CD4-positive, alpha-beta T cell treated with Interleukin-15 for 1 hour (primary cell): ENCODE results near the gene DSTN.

Experiments
- DNase-seq: peaks from one replicate; pipeline ENCODE4 v3.0.0-alpha.2; 2020

Gene DSTN

DNA sequence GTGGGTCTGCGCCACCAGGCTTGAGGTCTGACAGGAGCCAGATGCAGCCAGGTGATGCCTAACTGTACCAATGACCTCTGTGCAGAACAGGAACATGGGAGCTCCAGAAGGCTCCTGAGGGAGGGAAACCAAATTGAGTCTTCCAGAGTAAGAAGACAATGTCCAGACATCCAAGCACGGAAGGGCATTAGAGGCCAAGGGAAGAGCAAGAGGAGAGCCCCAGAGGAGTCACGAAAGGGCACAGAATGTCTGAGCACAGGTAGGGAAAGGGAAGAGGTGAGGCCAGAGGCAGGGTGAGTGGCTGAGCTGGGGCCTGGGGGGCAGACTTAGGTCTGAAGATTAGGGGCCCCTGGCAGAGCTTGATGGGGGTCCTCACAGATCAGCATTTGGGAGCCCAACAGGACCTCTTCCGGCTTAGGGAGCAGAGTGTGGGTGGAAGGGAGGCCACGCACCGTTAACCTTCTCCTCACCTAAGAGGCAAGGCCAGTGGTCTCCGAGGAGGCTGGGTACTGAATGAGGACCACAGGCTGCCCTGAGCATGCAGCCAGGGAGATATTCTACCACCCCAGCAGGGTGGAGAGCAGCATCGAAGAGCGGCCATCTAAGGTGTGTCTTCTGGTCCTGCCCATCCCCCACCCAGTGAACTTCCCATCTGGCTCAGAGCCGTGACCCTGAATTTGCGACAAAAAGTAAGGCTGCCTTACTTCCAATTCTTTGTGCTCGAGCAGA is 70.4 kb downstream of the DSTN start:
- no peak for DNase-seq

DNA sequence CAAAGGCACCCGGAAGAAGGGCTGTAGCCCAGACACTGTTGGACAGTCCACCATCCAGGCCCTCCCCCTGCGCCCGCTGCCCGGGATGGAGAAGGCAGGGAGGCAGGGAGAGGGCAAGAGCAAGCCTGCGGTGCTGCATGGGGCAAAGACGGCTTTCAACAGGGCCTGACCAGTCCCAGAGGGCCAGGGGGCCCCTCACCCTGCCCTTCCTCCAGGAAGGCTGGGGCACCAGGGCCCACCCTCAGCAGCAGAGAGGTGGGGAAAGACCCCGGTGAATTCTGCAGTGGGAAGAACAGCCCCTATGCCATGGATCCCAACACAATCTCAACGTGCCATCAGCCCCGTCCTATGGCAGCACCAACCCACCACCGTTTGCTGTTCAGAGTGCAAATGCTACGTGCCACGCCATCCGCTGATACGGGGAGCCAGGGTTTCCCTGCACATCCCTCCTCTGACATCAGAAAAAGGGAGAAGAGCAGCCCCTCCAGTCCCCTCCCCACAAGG is 71.1 kb downstream of the DSTN start:
- no peak for DNase-seq

DNA sequence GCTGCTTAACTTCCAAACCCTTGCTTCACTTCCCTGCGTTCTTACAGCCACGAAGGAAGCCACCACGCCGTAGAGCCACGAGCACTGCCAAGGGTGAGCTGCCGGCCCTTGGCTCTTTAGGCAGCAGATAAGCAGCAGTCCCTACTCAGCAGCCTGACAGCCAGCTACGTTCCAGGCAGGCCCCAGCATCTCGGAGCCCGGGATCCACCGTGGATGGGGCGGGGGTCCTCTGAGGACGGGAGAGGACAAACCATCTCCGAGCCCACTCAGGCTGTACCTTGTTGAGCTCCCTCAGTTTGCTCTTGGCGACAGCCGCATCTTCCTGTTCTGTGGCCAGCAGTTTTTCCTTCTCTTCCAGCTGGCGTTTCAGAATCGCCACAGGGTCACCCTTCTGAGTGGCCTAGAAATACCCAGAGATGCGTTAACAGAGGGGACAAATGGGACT is 71.7 kb downstream of the DSTN start:
- DNase-seq: no peak

DNA sequence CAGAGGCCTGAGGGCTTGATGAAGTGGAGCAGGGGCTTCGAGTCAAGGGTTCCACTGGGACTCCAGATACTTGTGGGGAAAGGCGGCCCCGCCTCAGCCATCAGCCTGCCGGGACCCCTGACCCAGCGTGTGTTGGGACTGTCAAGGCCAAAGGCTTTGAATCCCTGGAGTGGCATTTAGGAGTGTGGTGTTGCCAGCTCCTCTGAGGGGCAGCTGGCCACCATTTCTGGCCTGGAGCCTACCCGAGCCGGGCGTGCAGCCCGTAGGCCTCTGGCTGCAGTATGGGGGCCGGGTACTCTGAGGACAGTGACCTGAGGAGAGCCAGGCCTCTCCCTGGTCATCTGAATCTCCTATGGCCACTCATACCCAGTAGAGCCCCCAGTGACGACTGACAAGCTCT is 72.1 kb downstream of the DSTN start:
- no peak for DNase-seq

DNA sequence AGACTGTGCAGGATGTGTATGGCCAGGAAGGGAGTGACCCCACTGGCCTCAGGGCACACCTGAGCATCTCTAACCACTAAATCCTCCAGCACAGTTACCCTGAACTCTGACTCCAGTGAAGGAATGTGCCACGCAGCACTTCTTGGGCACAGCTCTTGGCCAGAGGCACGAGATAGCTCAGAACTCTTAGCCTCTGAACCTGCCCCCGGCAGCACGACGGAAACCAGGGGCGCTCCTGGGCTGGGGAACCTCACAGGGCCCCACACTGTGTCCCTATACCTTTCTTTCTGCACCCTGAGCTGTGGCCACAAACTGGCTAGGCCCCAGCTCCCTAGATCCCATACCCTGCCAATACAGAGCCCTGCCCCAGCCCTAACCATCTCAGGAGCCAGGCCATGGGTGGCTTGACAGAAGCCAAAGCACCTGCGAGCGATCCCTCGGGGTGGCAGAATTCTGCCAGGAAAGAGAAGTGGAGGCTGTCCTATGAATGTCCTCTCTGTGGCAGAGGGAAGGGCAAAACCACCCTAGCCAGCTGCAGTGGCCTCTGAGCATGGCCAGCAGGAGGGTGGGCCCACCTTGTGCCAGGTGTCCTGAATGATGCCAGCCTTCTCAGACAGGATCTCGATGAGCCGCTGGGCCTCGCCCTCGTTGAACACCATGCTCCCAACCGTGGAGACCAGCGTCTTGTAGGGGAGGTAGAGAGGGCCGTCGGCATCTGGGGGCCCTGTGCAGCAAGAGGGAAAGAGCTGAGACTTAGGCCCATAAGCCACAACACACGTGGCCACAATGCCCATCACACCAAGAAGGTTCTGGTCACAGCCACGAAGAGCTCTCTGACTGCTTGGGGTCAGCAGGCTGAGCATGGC is 72.8 kb downstream of the DSTN start:
- no peak for DNase-seq

DNA sequence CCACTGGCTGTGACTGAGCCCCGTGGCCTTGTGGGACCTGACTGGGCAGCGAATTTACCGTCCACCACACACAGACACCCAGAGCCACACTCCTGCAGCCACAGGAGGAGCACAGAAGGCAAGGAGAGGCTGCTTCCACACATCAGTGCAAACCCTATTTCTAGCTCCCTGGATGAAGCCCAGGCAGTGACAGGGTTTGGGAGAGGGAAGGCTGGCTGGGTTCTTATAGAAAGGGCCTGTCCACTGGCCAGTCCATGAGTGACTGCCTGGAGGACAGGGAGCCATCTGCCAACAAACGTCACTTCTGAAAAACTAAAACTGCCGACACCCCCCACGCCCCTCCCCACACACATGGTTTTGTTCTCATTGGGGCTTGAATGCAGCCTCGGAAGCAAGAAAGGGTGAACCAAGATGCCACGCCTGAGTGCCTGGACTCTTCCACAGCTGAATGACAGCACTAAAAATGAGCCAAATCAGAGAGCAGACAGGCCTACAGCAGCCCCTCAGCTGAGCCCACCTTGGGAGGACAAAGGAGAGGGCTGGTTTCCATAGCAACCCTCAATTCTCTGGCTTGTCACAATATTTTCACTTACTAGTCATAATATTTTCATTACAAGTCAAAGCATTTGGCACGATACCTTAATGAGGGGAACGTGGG is 73.8 kb downstream of the DSTN start:
- no peak for DNase-seq

DNA sequence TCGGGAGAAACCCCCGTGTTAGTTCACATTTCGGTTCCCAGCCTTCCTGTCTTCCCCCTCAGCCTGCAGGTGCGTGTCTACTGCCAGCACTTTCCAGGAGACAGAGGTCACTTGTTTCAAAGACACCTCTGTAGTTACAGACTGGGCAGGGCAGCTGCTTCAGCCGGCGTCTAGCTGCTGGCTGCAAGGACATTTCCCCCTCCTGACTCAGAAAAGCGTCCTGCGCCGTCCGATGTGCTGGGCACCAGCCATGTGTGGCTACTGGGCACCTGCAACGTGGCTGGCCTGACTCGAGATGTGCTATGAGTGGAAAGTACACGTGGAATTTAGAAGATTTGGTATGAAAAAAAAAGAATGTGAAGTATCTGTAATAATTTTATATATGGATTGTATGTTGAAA is 74.6 kb downstream of the DSTN start:
- DNase-seq: no peak

DNA sequence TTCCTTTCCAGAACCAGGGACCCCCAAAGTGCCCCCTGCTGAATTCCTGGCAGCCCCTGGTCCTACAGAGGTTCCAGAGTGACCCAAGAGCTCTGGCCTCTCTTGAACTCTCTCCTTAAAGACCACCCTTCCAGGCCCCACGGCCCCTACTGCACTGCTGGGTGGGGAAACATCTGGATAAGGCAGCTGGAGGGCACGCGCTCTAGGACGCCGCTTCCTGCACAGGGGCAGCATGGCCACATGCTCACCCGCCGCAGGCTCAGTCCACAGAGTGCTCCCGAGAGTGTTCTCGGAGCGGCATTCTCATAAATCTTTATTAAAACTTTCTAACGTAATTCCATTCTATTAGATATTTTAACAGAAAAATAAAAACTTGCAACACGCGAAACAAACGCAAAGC is 75.1 kb downstream of the DSTN start:
- no peak for DNase-seq

DNA sequence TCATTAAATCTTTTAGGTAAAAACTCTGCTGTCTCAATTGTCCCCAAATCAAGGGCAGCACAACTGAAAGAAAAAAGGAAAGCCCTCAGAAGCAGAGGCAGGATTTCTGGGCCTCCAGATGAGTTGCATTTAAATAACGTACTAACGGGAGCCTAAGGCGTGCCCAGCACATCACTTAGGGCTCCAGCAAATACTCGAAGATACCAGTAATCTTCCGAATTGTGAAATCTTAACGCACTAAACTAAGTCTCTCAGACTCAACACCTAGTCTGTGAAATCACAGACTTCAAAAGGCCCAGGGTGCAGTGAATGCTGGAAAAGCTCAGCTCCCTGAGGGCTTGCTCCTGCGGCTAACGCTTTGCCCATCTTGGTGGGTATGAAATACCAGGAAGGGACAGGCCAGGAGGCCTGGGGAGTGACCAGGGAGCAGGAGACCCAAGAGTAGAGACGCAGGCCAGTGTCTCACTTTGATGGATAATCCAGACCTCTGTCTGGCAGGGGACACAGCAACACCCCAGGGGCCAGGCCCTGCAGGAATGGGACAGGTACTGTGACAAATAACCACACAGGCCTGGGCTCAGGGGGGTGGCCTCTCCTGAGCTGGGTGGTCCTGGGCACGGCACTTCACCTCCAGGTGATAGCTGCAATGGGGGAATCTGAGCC is 75.8 kb downstream of the DSTN start:
- no peak for DNase-seq

DNA sequence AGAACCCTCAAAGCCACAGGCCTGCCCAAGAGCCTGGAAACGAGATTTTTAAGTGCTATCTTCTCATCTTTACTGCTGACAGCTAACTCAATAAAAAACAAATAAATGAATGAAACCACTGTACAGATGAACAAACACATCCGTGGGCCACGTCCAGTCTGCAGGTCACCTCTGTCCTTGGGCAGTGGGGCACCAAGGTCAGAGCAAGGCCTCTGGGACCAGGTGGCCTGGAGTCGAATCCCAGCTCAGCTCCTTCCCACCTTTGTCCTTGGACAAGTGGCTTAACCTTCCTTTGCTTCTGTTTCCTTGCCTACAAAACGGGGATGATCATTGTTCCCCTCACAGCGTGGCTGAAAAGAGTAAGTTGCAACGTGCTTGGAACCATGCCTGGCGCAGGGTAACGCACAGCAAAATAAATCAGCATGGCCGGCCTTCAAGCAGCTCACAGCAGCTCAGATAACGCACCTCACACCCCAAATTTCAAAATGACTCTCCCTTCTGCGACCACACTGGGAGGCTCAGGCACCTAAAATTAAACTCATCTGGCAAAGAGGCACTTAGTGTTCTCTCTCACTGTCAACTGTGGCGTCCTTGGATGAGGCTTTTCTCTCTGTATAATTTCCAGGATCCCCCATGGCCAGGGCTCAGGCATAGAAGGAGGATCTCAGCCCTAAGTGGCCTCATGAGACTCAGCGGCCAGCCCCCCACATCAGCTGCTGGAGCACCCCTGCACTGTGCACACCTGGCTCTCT is 76.5 kb downstream of the DSTN start:
- DNase-seq: no peak

DNA sequence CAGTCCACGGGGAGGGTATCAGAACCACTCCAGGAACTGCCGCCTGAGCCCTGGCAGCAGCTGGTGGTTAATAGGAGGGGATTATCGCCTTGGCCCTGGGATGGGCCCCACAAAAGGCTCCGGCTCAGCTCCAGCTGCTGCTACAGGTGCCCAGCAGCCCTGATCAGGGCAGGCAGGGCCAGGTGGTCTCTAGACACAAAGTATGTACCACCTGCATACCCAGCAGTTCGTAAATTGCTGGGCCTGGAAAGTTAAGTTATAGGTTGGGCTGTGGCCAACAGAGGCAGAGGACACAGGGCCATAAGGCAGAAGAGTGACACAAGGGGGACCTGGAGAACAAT is 77.1 kb downstream of the DSTN start:
- no peak for DNase-seq

DNA sequence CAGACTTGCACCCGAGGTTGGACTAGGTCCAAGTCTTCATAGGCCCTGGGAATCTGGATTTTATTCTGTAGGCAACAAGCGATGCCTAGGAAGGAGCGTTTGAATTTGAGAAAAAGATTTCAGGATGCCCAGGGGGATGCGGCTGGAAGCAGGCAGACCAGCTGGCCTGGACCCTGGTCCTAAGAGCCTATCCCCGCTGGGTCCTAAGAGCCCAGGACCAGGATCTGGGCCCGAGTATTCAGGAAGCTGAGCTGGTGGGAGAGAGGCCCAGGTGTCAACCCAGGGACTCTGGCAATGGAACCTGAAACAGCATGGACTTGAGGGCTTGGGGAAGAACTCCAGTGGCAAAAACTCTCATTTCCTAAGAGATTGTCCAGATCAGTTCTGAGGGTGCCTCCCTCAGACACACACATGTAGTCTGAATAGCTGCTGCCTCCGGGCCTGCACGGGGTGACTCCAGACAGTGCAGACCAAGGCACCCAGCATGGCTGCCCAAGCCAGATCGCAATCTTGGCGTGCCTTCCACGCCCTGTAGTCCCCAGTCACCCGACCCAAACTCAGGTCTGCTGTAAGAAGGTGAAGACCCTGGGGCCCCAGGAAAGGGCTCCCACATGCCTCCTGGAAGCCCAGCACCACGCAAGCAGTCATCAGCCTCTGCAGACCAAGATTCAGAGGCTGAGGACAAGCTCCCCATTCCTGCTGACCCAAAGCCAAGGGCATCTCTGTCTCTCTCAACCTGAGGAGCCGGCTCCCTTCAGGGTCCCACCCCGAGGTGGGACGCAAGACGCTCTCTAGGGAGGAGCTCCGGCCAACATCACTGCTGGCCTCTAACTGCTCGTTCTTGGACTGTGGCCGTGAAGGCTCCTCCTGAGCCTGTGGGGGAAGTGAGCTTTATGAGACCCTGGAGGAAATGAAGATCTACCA is 77.8 kb downstream of the DSTN start:
- DNase-seq: no peak

DNA sequence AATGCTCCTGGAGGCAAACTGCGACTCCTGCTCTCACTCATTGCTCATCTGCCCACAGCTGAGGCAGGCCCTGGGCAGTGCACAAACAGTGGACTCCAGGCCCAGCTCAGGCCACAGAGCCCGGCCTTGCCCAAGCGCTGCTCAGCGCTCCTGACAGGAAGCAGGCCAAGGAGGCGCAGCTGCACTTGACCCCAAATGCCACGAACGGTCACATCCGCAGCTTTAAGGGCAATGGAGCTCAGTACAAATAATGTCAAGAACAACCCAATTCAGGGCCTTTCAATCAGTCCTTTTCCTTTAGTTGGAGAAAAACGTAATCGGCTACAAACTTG is 78.4 kb downstream of the DSTN start:
- DNase-seq: no peak

DNA sequence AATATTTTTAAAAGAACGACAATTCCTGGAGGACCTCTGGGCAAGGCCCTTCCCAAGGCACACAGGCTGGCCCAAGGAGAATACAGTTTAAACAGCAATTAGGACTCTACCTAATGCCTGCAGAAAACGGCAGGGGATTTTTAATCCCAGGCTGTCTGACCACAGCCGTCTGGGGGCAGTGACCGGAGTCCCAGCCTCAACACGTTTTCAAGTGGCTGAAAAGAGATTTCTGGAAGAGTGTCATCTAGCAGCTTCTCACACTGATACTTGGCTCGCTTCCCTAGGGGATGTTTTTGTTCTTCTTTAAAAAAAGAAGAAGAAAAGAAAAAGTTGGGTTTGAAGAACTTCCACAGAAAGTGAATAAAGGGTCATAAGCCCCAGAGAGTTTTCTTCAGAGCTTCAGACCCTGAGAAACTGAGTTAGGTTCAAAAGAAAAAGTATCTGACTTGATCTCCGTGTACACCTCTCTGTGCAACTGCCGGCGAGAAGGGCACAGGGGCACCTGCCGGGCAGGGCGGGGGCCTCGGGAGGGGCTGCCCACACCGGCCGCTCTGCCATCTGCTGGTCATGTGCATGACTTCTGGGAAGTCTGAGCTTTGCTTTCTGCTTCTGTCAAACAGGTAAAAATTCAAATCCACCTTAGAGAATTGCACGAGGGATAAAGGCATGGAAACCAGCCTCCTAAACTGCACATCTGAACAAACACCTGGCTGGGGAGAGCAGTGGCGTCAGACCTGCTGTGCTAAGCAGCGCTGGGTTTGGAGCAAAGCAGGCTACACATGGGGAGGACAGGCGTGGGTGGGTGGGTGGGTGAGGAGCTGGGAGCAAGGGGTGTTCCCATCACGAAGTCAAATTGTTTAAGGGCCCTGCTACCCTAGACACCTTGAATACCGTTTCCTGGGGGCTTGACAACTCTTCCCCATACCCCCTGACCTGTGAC is 79.2 kb downstream of the DSTN start:
- DNase-seq: peak; percentile 36

DNA sequence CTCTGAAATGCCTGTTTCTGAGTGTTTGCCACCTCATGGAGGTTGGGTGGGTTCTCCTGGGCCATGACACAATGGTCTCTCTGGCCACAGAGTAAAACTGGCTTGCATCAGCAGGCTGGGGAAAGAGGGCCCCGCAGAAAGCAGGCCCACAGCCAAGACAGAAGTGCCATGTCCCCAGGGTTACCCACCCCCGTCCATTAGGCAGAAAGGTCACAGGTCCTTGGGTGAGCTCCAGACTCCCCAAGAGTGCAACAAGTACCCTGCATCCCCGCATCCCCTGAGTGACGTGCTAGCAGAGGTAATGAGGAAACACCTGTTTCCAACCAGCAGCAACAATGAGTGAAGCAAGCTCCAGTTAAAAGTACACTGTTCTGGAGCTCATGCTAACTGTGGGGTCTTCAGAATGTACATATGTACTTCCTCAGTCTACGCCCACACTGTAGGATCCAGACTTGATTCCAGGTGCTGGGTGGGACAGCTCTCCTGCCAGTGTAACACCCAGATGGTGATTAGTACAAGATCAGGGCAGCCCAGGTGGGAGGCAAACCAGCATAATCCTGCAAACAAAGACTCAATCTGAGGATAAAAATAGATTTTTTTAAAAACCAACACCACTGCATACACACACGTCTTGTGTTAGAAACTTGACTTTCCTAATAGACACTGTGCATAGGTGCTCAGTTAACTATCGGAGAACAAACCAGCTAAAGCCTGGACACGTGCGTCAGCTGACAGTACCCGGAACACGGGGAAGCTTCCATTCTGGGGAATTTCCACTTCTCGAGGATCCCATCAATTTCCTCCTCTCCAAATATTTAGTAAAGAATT is 80.6 kb downstream of the DSTN start:
- no peak for DNase-seq

DNA sequence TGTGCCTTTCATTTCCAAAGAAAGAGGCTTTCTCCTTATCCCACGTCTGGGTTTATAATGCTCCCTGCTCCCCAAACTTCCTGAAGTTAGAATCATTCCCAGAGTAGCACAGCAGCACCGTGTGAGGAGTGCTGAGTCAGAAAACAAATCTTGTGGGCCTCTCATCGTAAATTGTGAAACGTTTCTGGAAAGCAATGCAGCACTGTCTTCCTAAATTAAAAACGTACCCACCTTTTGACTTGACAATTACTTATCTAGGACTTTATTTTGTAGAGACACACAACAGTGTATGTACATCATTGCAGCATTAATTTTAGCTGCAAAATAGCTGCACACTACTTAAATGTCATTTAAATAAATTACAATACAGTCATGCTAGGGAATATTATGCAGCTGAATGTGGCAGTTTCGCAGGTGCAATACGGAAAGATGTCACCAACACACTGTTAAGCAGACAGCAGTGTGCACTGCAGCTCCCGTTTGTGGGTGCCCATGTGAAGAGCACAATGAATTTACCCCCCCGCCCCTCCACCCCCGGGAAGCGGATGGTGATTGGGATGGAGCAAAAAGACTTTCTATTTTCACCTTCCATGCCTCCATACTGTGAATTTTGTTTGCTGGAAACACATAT is 81.4 kb downstream of the DSTN start:
- DNase-seq: no peak

DNA sequence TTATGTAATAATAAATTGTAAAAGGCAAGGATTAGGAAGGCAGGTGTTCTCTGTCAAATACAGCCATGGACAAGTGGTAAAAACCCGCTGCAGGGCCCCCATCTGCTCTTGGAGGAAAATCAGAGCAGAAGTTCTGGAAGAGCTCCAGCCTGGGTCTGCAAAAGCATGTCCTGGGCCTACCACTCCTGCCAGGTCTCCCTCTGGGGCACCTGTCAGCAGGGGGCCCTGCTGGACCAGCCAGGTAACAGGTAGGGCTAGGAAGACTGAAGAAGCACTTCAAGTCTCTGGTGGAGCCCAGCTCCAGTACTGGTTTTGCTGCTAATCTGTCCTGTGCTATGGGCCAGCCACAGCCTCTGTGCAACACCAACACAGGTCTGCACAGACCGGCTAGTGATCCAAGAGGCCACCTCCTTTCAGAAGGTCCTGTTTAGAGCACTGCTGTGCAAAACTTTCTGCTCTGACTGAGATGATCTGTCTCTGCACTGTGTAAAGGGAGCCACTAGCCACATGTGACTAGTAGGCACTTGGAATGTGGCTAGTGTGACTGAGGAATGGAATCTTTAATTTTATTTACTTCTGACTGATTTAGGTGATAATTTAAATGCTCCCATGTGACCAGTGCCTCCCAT is 82.0 kb downstream of the DSTN start:
- no peak for DNase-seq

DNA sequence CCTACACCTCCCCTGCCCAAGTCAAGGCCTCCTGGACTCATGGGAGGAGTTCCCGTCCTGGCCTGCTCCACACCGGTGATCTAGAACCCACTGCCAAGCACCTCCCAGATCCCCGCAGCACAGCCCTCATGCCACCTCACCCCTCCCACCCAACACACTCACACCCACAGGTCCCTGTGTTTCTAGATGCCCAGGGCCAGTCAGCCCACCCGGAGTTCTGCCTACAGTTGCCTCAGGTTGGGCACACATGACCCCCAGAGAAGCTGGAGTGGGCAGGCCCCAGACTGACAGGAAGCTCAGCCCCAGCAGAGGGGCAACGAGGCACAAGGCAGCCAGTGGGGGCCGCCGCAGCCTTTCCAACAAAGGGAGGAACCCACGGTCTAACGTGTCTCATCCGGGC is 82.5 kb downstream of the DSTN start:
- no peak for DNase-seq
